ENCODE data around the gene YOD1. TPM values are rescaled to one million over a fixed set of nuclear protein-coding genes. Genes with fewer than 3 reads are reported as not detected.

The YOD1 gene
- polyA plus RNA-seq, 1 donor (not counting 4 experiments of a cell fraction or from before 2014, with no cell fraction given), result 5.2 TPM

GRCh38 chr1:207076181-207076955 is 25.4 kb upstream of the YOD1 start:
- no peak for DNase-seq (ENCODE audit: low read depth, low spot score)
- H3K9me3 ChIP-seq (ENCODE audit: control insufficient read depth, low read depth, low read length), result no peaks in the 10 kb centered on the region
- no peak overlapping the region for H3K4me3 ChIP-seq (ENCODE audit: control insufficient read depth in 2 of 3, extremely low read depth in 1 of 3, insufficient read depth in 2 of 3, low read depth in 1 of 3, low read length in 3 of 3)
- no peak overlapping the region for H2AFZ ChIP-seq (ENCODE audit: control insufficient read depth, low read length)
- no peaks in the 10 kb centered on the region for H3K27me3 ChIP-seq (ENCODE audit: control insufficient read depth, extremely low read depth, insufficient read depth, low read length)
- H3K4me2 ChIP-seq (ENCODE audit: control insufficient read depth, extremely low read depth, insufficient read depth, low read depth, low read length), result no peak overlapping the region
- dilution Hi-C loops (cut with MboI; ENCODE audit: extremely low pct_ligation_motif_present, low sequenced_read_pairs), result no loop called here
- H3K4me1 ChIP-seq (ENCODE audit: control insufficient read depth, extremely low read depth, insufficient read depth, low read length), result peaks cover 33% of the 10 kb centered on the region
- H3K9ac ChIP-seq (ENCODE audit: control insufficient read depth, extremely low read depth, insufficient read depth, low read length), result no peak overlapping the region
- H3K79me2 ChIP-seq (ENCODE audit: control insufficient read depth, insufficient read depth, low read length), result no peaks in the 10 kb centered on the region
- FAIRE-seq, result no peak
- no peaks in the 10 kb centered on the region for H3K9me1 ChIP-seq (ENCODE audit: control insufficient read depth, extremely low read depth, insufficient read depth, low read length)
- H4K20me1 ChIP-seq (ENCODE audit: control insufficient read depth, extremely low read depth, insufficient read depth, low read length), result no peaks in the 10 kb centered on the region
- H3K36me3 ChIP-seq (ENCODE audit: control insufficient read depth in 2 of 2, extremely low read depth in 1 of 2, insufficient read depth in 2 of 2, low read length in 2 of 2), result peaks cover 11 to 13% of the 10 kb centered on the region in 2 experiments
- TF ChIP-seq EZH2 (IDR thresholded peaks at IDR 0.05; ENCODE audit: low read length), result no peak
- no peak for TF ChIP-seq CTCF (optimal IDR thresholded peaks at IDR 0.05 in 1 of 3, IDR thresholded peaks at IDR 0.05 in 1 of 3, conservative IDR thresholded peaks at IDR 0.05 in 1 of 3; ENCODE audit: extremely low read depth in 1 of 3, insufficient read depth in 2 of 3, low read length in 3 of 3)
- no peak overlapping the region for H3K27ac ChIP-seq (ENCODE audit: control insufficient read depth, insufficient read depth, low read length)

GRCh38 chr1:207073906-207074820 is 23.2 kb upstream of the YOD1 start:
- Histone ChIP-seq H3K4me2 (ENCODE audit: control insufficient read depth, extremely low read depth, insufficient read depth, low read depth, low read length) (peak overlapping the region; percentile 47), H3K9me3 (ENCODE audit: control insufficient read depth, low read depth, low read length) (no peaks in the 10 kb centered on the region), H3K4me1 (ENCODE audit: control insufficient read depth, extremely low read depth, insufficient read depth, low read length) (peaks cover 33% of the 10 kb centered on the region), H3K9ac (ENCODE audit: control insufficient read depth, extremely low read depth, insufficient read depth, low read length) (peak overlapping the region; percentile 4), H4K20me1 (ENCODE audit: control insufficient read depth, extremely low read depth, insufficient read depth, low read length) (no peaks in the 10 kb centered on the region), H3K27me3 (ENCODE audit: control insufficient read depth, extremely low read depth, insufficient read depth, low read length) (no peaks in the 10 kb centered on the region), H3K36me3 (ENCODE audit: control insufficient read depth in 2 of 2, extremely low read depth in 1 of 2, insufficient read depth in 2 of 2, low read length in 2 of 2) (peaks cover 20 to 22% of the 10 kb centered on the region in 2 experiments), H3K27ac (ENCODE audit: control insufficient read depth, insufficient read depth, low read length) (peak overlapping the region; percentile 66), H2AFZ (ENCODE audit: control insufficient read depth, low read length) (no peak overlapping the region), H3K9me1 (ENCODE audit: control insufficient read depth, extremely low read depth, insufficient read depth, low read length) (no peaks in the 10 kb centered on the region), H3K4me3 (ENCODE audit: control insufficient read depth in 2 of 3, extremely low read depth in 1 of 3, insufficient read depth in 2 of 3, low read depth in 1 of 3, low read length in 3 of 3) (no peak overlapping the region), H3K79me2 (ENCODE audit: control insufficient read depth, insufficient read depth, low read length) (no peaks in the 10 kb centered on the region)
- DNase-seq (ENCODE audit: low read depth, low spot score) (peak; percentile 66), FAIRE-seq (peak; percentile 91)
- dilution Hi-C loops (cut with MboI; ENCODE audit: extremely low pct_ligation_motif_present, low sequenced_read_pairs), result no loop called here
- TF ChIP-seq EZH2 (IDR thresholded peaks at IDR 0.05; ENCODE audit: low read length), result no peak
- no peak for TF ChIP-seq CTCF (optimal IDR thresholded peaks at IDR 0.05 in 1 of 3, IDR thresholded peaks at IDR 0.05 in 1 of 3, conservative IDR thresholded peaks at IDR 0.05 in 1 of 3; ENCODE audit: extremely low read depth in 1 of 3, insufficient read depth in 2 of 3, low read length in 3 of 3)

Data from keratinocyte (primary cell).